Keratinocyte (primary cell): Measurements from ENCODE around the gene UBE2F.
"Not testable (repeated sequence)": the region's sequence is repeated elsewhere in the genome, so short reads cannot be mapped to it uniquely, and the experiment has no call there.

Source experiments
- EZH2 ChIP-seq: IDR thresholded peaks from one replicate; pipeline ENCODE4 v1.6.1; 2012; ENCODE audit warnings: inconsistent platforms, mild to moderate bottlenecking, low read length, moderate library complexity
- TF ChIP-seq, protein P1 (sequence below), 3 experiments: IDR thresholded peaks in 1 of 3; conservative IDR thresholded peaks in 1 of 3; optimal IDR thresholded peaks in 1 of 3; 2 replicates in 2 of 3; 3 replicates in 1 of 3; pipeline versions ENCODE3 to v1.5.1; 2011; ENCODE audit warnings: low read length in 3 of 3, mild to moderate bottlenecking in 3 of 3, moderate library complexity in 2 of 3, control low read depth in 1 of 3, inconsistent platforms in 1 of 3; ENCODE audit not compliant: insufficient read depth in 2 of 3; ENCODE audit errors: extremely low read depth in 1 of 3

DNA sequence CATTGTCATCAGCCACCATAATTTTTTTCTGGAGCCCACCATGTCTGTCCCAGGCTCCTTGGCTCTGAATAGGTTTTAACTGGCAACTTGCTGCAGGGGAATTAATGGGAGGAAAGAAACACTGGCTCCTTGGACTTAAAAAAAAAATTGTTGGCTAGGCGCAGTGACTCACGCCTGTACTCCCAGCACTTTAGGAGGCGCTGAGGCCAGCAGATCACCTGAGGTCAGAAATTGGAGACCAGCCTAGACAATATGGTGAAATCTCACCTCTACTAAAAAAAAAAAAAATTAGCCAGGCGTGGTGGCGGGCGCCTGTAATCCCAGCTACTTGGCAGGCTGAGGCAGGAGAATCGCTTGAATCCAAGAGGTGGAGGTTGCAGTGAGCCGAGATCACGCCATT lies 67.2 kb downstream of the UBE2F start:
- TF ChIP-seq, protein P1, sequence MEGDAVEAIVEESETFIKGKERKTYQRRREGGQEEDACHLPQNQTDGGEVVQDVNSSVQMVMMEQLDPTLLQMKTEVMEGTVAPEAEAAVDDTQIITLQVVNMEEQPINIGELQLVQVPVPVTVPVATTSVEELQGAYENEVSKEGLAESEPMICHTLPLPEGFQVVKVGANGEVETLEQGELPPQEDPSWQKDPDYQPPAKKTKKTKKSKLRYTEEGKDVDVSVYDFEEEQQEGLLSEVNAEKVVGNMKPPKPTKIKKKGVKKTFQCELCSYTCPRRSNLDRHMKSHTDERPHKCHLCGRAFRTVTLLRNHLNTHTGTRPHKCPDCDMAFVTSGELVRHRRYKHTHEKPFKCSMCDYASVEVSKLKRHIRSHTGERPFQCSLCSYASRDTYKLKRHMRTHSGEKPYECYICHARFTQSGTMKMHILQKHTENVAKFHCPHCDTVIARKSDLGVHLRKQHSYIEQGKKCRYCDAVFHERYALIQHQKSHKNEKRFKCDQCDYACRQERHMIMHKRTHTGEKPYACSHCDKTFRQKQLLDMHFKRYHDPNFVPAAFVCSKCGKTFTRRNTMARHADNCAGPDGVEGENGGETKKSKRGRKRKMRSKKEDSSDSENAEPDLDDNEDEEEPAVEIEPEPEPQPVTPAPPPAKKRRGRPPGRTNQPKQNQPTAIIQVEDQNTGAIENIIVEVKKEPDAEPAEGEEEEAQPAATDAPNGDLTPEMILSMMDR (optimal IDR thresholded peaks at IDR 0.05 in 1 of 3, IDR thresholded peaks at IDR 0.05 in 1 of 3, conservative IDR thresholded peaks at IDR 0.05 in 1 of 3; ENCODE audit: extremely low read depth in 1 of 3, insufficient read depth in 2 of 3, low read length in 3 of 3), result not testable (repeated sequence)
- not testable (repeated sequence) for TF ChIP-seq EZH2
